ENCODE data around the gene CTSZ.

Gene CTSZ

DNA sequence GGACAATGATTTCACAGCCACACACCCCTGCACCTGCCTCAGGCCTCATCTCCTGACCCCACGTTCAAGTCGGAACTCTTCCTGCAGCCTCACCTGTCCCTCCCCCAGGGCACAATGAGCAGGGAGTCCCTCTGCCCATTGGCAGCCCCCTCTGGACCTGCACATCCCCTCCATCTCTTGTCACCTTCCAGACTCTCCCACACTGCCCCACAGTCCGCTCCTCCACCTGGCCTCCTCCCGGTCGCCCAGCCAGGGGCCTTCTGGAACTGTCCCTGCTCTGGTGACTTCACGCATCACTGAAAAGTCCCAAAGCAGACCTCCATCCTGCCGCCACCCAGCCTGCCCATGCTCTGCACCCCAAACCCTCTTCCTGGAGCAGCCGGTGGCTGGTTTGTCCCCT lies 4.7 kb downstream of the CTSZ start:
- no peak overlapping the region for H3K4me3 ChIP-seq (ENCODE audit: low read depth, low read length)
- H3K27ac ChIP-seq = no peak overlapping the region
- H3K27me3 ChIP-seq (replicated peaks) = no peaks in the 10 kb centered on the region
- in situ Hi-C loops (cut with HindIII; ENCODE audit: low pct_ligation_motif_present, low sequenced_read_pairs) = no loop called here
- peaks cover 14% of the 10 kb centered on the region for H3K36me3 ChIP-seq (replicated peaks)
- TF ChIP-seq, protein P1, sequence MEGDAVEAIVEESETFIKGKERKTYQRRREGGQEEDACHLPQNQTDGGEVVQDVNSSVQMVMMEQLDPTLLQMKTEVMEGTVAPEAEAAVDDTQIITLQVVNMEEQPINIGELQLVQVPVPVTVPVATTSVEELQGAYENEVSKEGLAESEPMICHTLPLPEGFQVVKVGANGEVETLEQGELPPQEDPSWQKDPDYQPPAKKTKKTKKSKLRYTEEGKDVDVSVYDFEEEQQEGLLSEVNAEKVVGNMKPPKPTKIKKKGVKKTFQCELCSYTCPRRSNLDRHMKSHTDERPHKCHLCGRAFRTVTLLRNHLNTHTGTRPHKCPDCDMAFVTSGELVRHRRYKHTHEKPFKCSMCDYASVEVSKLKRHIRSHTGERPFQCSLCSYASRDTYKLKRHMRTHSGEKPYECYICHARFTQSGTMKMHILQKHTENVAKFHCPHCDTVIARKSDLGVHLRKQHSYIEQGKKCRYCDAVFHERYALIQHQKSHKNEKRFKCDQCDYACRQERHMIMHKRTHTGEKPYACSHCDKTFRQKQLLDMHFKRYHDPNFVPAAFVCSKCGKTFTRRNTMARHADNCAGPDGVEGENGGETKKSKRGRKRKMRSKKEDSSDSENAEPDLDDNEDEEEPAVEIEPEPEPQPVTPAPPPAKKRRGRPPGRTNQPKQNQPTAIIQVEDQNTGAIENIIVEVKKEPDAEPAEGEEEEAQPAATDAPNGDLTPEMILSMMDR (IDR thresholded peaks at IDR 0.05; ENCODE audit: low read depth, low read length, missing control alignments) = no peak
- no peak for DNase-seq

DNA sequence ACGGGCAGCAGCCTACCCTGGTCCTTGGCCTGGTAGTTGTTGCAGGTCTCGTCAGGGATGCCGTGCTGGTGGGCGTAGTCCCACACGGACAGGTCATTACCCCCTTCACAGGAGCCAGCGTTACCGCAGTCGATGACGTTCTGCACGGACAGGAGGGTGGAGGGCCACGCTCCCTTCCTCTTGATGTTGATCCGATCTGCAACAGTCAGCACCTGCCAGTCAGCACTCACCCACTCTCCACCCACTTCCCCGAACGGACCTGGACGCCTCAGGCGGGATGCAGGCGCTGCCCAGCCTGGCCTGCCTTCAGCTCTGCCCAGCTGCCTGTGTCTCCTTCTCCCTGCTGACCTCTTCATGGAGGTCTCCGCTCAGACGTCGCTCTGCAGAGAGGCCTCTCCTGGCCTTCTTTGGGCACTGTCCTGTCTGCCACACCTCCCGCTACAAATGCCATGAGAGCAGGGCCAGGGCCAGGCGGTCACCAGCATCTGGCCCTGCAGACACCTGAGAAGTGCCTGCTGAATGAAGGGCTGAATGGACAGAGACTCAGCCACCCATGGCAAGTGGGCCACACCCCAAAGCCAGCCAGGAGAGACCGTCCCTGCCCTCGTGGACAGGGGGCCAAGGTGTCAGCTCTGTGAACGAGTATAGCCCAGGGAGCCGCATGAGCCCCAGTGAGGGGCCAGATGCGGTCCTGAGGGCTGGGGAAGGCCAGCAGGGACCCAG lies 5.4 kb downstream of the CTSZ start:
- in situ Hi-C loops (cut with HindIII; ENCODE audit: low pct_ligation_motif_present, low sequenced_read_pairs) = no loop called here
- TF ChIP-seq, protein P1 (IDR thresholded peaks at IDR 0.05; ENCODE audit: low read depth, low read length, missing control alignments) = no peak
- H3K4me3 ChIP-seq (ENCODE audit: low read depth, low read length) = no peak overlapping the region
- DNase-seq = no peak
- H3K27me3 ChIP-seq (replicated peaks) = no peaks in the 10 kb centered on the region
- peaks cover 18% of the 10 kb centered on the region for H3K36me3 ChIP-seq (replicated peaks)
- H3K27ac ChIP-seq = no peak overlapping the region

DNA sequence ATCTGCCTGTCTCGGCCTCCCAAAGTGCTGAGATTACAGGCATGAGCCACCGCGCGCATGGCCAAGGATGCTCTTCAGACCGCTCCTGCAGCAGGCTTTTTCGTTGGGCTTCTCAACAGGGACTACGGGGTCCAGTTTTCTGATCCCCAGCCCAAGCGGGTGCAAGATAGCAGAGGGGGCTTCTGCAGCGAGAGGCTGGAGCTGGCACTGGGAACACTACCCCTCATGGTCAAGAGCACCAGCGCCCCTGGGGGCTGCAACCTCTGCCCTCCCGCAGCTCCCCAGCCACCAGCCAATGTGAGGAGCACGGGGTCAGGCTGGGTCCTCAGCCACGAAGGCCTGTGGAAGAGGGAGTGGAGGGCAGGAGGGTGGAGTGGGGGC lies 6.0 kb downstream of the CTSZ start:
- H3K27ac ChIP-seq = no peak overlapping the region
- in situ Hi-C loops (cut with HindIII; ENCODE audit: low pct_ligation_motif_present, low sequenced_read_pairs) = no loop called here
- H3K36me3 ChIP-seq (replicated peaks) = peaks cover 24% of the 10 kb centered on the region
- no peak overlapping the region for H3K4me3 ChIP-seq (ENCODE audit: low read depth, low read length)
- TF ChIP-seq, protein P1 (IDR thresholded peaks at IDR 0.05; ENCODE audit: low read depth, low read length, missing control alignments) = no peak
- DNase-seq = no peak
- no peaks in the 10 kb centered on the region for H3K27me3 ChIP-seq (replicated peaks)

DNA sequence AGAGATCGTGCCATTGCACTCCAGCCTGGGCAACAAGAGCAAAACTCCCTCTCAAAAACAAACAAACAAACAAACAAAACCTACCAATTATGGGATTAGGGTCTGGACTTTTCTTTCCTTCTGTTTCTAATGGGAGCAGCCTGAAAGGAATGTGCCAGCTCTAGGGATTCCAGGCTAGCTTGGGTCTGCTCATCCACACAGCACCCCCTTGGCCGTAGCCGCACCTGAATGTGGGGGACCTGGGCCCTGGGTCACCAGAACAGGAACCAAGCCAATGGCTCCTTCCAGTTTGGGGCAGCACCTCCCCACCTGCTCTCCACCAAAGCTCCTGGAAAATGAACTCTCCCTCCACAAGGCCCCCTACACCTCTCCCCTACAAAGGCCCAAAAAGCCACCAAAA lies 6.7 kb downstream of the CTSZ start:
- in situ Hi-C loops (cut with HindIII; ENCODE audit: low pct_ligation_motif_present, low sequenced_read_pairs) = no loop called here
- no peak overlapping the region for H3K4me3 ChIP-seq (ENCODE audit: low read depth, low read length)
- H3K36me3 ChIP-seq (replicated peaks) = peaks cover 31% of the 10 kb centered on the region
- H3K27ac ChIP-seq = no peak overlapping the region
- H3K27me3 ChIP-seq (replicated peaks) = no peaks in the 10 kb centered on the region
- DNase-seq = no peak
- TF ChIP-seq, protein P1 (IDR thresholded peaks at IDR 0.05; ENCODE audit: low read depth, low read length, missing control alignments) = no peak

DNA sequence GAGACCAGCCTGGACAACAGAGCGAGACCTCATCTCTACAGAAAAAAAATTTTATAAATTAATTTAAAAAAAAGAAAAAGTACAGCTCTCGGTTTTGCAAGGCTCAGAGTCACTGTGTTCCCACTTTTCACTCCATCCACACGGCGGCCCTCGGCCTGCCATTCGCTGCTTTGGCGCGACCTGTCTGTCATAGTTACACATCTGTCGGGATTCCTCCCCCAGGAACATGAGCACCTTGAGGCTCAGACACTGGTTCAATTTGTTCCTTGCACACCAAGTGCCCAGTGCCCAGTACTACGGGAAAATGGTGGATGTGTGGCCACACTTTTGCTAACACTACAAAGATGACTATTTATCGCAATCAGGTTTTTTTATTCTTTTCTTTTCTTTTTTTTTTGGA lies 8.4 kb downstream of the CTSZ start:
- TF ChIP-seq, protein P1 (IDR thresholded peaks at IDR 0.05; ENCODE audit: low read depth, low read length, missing control alignments) = no peak
- Histone ChIP-seq H3K27me3 (replicated peaks) (no peaks in the 10 kb centered on the region), H3K27ac (no peak overlapping the region), H3K36me3 (replicated peaks) (peaks cover 46% of the 10 kb centered on the region), H3K4me3 (ENCODE audit: low read depth, low read length) (no peak overlapping the region)
- DNase-seq = no peak
- in situ Hi-C loops (cut with HindIII; ENCODE audit: low pct_ligation_motif_present, low sequenced_read_pairs) = no loop called here

Data from brain microvascular endothelial cell (primary cell).